Measurements from ENCODE around the gene KCNAB2.
A peak's percentile ranks its signal among the peaks of the same experiment; 100 is the strongest.

The KCNAB2 gene

DNA sequence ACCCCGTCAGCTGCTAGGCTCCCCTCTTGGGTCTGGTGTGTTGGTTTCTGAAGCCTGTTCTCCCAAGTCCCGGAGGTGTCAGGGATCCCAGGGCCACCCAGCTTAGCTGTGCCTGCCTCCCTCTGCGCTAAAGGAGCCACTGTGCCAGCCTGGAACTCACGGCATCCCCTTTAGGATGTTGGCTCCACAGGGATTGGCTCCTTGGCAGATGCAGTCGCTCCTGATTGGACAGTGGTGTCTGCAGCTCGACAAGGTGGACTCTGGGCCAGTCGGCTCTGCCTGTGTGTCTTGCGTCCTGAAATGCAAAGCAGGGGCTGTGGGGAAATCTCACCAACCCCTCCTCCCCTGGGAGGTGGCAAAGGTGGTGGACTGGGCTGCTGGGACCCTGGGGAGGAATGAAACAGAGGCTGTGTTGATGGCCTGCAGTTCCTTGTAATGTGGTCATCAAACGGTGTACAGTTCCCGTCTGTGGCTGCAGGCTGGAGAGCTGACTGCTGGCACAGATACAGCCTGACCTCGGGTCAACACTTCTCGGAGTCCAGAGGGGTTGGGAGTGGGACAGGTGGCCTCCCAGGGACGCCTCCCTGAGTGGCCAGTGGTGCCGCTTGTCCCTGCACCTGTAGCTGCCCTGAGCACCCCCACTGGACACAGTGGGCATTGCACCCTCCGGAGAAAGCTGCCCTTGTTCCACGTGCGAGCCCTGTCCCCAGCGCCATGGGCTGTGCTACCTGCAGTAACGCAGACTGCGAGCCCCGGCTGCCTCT is 11.5 kb upstream of the KCNAB2 start:
- peak in 1 of 4 experiments; percentile 7 for DNase-seq

- no peak for DNase-seq
Observed at GRCh38 chr1:6034750-6035096, 11.0 kb upstream of the KCNAB2 start.

DNA sequence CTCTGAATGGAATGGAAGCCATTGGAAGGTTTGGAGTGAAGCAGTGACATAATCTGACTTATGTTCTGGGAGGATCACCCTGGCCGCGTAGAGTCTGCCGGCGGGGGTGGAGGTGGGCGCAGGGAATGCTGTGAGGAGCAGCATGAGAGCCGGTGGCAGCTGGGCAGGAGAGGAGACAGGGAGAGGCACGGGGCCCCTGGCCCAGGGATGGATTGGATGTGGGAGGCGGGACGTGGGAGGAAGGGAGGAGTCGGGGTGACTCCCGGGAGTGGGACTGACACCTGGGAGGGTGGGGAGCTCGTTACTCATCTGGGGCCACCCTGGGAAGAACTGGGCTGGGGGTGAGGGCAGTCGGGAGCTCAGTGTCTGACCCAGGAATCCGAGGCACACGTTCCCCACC is 10.4 kb upstream of the KCNAB2 start:
- no peak for DNase-seq

DNA sequence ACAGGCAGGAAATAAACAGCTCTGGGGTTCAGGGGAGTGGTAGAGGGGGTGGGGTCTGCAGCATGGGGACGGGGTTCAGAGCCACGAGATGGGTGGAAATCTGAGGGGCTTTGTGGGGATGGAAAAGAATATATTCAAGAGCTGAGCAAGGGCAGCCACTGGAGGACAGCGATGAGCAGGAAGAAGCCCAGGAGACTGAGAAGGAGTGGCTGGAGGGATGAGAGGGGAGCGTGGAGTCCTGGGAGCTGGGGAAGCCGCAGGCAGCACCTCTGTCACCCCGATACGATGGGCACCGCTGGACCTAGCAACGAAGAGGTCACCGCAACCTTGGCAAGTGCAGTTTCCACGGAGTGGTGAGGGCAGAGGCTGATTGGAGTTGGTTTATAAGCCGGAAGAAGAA is 10.0 kb upstream of the KCNAB2 start:
- DNase-seq, result no peak

- no peak for DNase-seq
Observed at GRCh38 chr1:6037338-6037762, 8.3 kb upstream of the KCNAB2 start.

- no peak for DNase-seq
Observed at GRCh38 chr1:6038603-6039002, 7.1 kb upstream of the KCNAB2 start.

GRCh38 chr1:6039031-6039430 is 6.7 kb upstream of the KCNAB2 start:
- no peak for DNase-seq

DNA sequence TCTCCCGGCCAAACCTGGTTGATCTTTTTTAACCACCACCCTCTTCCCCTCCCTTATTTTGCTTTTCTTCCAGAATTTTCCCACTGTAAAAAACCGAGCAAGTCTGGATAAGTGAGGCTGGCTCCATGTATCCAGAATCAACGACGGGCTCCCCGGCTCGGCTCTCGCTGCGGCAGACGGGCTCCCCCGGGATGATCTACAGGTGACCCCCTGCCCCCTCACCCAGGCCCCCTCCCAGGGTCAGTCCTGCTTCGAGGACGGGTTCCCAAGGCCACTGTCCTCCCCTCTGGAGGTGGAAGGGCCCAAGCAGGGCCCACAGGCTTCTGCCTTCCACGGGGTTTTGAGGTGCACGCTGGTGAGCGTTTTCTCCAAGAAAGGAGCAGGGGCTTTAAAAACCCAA is 5.2 kb upstream of the KCNAB2 start:
- no peak for DNase-seq

DNA sequence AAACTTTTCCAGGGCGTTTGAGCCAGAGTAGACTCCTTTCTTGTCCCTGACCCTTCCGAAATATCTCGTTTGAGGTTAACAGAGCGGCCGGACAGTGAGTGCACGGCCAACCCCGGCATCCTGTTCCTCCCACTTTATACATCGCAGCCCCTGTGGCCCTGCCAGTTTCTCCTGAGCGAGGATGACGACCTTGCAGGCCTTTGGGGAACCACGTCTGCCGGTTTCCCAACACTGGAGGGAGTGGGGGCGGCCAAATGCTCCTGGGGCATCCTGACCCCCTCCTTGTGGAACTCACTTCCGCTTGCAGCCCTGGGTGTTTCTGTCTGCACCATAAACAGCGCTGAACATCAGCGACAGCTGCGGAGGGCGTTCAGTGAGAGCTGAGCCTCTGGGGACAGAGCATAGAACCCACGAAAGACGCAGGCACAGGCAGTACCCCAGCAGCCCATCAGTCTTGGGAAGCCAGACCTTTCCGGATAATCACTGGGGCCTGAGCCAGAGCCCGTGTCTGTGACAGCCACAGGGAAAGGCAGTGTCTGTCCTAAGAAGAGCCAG is 4.8 kb upstream of the KCNAB2 start:
- DNase-seq, result no peak

DNA sequence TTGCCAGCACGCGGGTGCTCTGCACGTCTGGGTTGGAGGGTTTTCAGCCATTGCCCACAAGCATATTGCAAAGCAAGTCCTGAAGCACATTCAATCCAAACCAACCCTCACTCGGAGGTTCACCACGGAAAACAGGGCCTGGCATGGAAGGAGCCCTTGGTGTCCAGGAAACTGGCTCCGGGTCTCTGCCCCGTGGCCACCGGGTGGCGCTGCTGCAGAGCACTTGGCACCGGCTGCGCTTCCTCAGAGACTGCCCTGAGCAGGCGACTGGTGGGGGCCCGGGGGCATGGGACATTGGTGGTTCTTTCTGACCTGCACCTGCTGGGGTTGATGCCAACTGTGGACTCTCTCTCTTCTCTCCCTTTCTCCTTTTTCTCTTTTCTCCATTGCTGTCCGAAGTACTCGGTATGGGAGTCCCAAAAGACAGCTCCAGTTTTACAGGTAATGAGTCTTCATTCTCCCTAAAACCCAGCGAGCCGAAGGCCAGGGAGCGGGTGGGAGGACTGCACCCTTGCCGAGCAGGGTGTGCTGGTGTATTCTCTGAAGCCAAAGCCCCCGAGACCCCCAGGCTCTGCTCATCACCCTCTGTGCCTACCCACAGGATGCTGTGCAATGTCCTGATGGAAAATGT is 4.1 kb upstream of the KCNAB2 start:
- peak in 1 of 4 experiments; percentile 4 for DNase-seq

GRCh38 chr1:6043561-6043960 is 2.1 kb upstream of the KCNAB2 start:
- no peak for DNase-seq

DNA sequence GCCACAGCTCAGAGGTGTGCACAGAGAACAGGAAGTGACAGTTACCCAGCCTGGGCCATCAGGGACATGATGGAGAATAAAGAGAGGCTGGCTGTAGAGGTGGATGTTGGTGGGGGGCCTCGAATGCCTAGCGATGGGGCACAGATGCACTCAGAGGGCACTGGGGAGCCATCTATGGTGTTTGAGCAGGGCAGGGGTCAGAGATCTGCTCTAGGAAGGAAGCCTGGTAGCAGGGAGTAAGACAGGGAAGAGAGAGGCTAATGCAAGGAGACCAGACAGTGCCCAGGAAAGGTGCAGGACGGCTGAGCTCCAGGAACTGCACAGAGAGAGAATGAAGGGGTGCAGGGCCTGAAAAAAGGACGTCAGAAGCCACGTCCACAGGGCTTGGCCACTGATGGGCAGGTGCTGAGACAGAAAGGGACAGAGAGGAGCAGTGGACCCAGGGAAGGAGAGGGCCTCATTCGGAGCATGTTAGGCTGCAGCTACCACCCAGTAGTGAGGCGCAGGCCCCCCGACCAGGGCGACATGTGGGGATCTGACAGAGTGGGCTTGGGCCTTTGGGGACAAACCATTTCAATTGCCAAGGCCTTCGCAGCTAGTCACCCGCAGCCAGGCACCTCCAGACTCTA is 1.1 kb upstream of the KCNAB2 start:
- DNase-seq, result no peak

GRCh38 chr1:6045110-6045502 is 582 bp upstream of the KCNAB2 start:
- DNase-seq, result no peak

GRCh38 chr1:6046279-6046678 is 591 bp downstream of the KCNAB2 start:
- no peak for DNase-seq

- DNase-seq, result no peak
Observed at GRCh38 chr1:6048179-6048867, 2.6 kb downstream of the KCNAB2 start.

GRCh38 chr1:6049419-6049818 is 3.7 kb downstream of the KCNAB2 start:
- DNase-seq, result no peak

GRCh38 chr1:6051423-6051822 is 5.7 kb downstream of the KCNAB2 start:
- DNase-seq, result no peak

- peak in 2 of 4 experiments; percentile 19 to 34 for DNase-seq
Observed at GRCh38 chr1:6052543-6053205, 7.0 kb downstream of the KCNAB2 start.

- DNase-seq, result no peak
Observed at GRCh38 chr1:6053206-6053546, 7.5 kb downstream of the KCNAB2 start.

DNA sequence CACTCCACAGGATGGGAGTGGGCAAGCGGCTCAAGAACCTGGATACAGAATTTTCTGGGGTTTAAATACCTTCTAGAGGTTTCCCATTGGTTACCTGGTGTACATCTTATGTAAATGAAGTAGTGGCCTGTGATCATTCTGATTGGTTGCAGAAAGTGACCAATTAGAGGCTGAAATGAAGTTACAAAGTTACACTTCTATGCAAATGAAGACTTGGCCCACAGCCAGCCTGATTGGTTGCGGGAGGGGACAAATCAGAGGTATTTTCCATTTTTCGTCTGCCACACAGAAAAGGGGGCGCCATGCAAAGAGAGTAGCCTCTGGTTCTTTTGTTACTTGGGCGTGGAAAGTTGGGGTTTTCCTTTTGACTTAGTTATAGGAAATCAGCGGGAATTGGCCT is 8.9 kb downstream of the KCNAB2 start:
- DNase-seq, result no peak

GRCh38 chr1:6056572-6056948 is 10.9 kb downstream of the KCNAB2 start:
- DNase-seq, result no peak

DNA sequence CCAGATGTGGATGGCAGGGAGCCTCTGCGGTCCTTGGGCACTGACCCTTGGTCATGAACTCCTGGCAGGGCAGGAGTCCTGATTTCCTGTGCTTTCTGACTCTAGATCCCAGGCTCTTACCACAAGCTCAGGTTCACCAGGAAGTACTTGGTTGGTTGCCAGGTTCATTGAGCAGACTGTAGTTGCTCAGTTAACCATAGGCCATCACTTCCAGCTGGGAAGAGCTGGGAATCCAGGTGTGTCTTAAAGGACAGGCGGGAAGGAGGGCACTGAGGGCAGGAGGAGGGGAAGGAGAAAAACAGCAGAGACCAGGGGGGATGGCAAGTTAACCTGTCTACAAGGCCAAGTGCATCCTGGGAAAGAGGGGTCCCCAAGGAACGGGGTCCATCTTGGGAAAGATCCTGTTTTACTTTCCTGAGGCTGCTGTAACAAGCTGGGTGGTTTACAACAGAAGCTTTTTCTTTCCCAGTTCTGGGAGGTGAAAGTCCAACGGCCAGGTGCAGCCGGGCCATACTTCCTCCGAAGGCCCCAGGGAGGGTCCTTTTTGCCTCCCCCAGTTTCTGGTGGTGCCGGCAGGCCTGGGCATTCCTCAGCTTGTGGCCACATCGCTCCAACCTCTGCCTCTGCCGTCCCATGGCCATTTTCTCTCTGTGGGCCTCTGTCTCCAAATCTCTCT is 11.6 kb downstream of the KCNAB2 start:
- DNase-seq, result no peak

All from activated naive CD4-positive, alpha-beta T cell (primary cell).